ENCODE results near the gene LRG1. TPM values are rescaled to one million over a fixed set of nuclear protein-coding genes. Genes with fewer than 3 reads are reported as not detected.
"Not testable (repeated sequence)": the region's sequence is repeated elsewhere in the genome, so short reads cannot be mapped to it uniquely, and the experiment has no call there.

The LRG1 gene
- total RNA-seq, 1 experiment from 2014 or later, result 0.81 TPM

GRCh38 chr19:4529924-4530522 is 9.8 kb downstream of the LRG1 start:
- H3K27me3 Mint-ChIP-seq (ENCODE audit: low read depth), result peaks cover 38% of the 10 kb centered on the region
- ChIA-PET POLR2A (no interaction called here), CTCF (interaction anchor here (1.7 kb wide), 1 partner anchor 37 kb away, joined by 12 read pairs; no protein-coding TSS in a partner anchor)
- ATAC-seq (no peak), DNase-seq (ENCODE audit: low spot score) (no peak)
- no peaks in the 10 kb centered on the region for H3K4me1 Mint-ChIP-seq
- H3K27ac Mint-ChIP-seq, result no peak overlapping the region
- H3K36me3 Mint-ChIP-seq, result no peaks in the 10 kb centered on the region
- TF ChIP-seq ESRRA (CRISPR knock-in tag; IDR thresholded peaks at IDR 0.05; ENCODE audit: borderline replicate concordance), result no peak
- TF ChIP-seq, protein P1, sequence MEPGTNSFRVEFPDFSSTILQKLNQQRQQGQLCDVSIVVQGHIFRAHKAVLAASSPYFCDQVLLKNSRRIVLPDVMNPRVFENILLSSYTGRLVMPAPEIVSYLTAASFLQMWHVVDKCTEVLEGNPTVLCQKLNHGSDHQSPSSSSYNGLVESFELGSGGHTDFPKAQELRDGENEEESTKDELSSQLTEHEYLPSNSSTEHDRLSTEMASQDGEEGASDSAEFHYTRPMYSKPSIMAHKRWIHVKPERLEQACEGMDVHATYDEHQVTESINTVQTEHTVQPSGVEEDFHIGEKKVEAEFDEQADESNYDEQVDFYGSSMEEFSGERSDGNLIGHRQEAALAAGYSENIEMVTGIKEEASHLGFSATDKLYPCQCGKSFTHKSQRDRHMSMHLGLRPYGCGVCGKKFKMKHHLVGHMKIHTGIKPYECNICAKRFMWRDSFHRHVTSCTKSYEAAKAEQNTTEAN (CRISPR knock-in tag; IDR thresholded peaks at IDR 0.05), result no peak
- TF ChIP-seq IRF1 (CRISPR knock-in tag; IDR thresholded peaks at IDR 0.05), result no peak
- no peak for TF ChIP-seq NFYB (CRISPR knock-in tag; conservative IDR thresholded peaks at IDR 0.05; ENCODE audit: low read depth)
- TF ChIP-seq ZNF423 (CRISPR knock-in tag; IDR thresholded peaks at IDR 0.05), result no peak
- TF ChIP-seq AR (CRISPR knock-in tag; IDR thresholded peaks at IDR 0.05), result no peak
- TF ChIP-seq KAT7 (CRISPR knock-in tag; IDR thresholded peaks at IDR 0.05; ENCODE audit: borderline replicate concordance), result no peak
- TF ChIP-seq, protein P2, sequence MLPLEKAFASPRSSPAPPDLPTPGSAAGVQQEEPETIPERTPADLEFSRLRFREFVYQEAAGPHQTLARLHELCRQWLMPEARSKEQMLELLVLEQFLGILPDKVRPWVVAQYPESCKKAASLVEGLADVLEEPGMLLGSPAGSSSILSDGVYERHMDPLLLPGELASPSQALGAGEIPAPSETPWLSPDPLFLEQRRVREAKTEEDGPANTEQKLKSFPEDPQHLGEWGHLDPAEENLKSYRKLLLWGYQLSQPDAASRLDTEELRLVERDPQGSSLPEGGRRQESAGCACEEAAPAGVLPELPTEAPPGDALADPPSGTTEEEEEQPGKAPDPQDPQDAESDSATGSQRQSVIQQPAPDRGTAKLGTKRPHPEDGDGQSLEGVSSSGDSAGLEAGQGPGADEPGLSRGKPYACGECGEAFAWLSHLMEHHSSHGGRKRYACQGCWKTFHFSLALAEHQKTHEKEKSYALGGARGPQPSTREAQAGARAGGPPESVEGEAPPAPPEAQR (CRISPR knock-in tag; IDR thresholded peaks at IDR 0.05), result no peak
- H3K9me3 Mint-ChIP-seq, result no peaks in the 10 kb centered on the region
- no peak overlapping the region for H3K4me3 Mint-ChIP-seq

DNA sequence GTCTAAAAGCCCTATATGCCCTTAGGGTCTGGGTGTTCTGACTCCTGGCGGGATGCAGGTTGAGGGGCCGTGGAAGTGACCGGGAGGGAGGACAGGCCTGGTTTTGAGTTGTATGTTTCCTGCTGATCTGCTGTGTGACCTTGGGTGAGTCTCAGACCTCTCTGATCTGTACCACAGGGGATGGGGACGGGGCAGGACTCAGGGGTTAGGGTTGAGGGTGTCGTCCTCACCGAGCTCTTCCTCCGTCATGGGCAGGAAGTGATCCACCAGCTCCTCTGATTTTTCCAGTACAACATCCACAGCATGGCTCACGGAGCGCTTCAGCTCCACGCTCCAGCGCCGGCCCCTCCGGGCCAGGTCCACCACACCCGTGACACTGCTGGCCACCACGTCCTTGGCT is 11.0 kb downstream of the LRG1 start:
- Mint-ChIP-seq H3K36me3 (no peaks in the 10 kb centered on the region), H3K27ac (no peak overlapping the region), H3K27me3 (ENCODE audit: low read depth) (peaks cover 29% of the 10 kb centered on the region), H3K4me1 (no peaks in the 10 kb centered on the region), H3K4me3 (no peak overlapping the region), H3K9me3 (no peaks in the 10 kb centered on the region)
- DNase-seq (ENCODE audit: low spot score) (no peak), ATAC-seq (no peak)
- POLR2A ChIA-PET, result no interaction called here
- TF ChIP-seq, protein P2 (CRISPR knock-in tag; IDR thresholded peaks at IDR 0.05), result no peak
- TF ChIP-seq, protein P3, sequence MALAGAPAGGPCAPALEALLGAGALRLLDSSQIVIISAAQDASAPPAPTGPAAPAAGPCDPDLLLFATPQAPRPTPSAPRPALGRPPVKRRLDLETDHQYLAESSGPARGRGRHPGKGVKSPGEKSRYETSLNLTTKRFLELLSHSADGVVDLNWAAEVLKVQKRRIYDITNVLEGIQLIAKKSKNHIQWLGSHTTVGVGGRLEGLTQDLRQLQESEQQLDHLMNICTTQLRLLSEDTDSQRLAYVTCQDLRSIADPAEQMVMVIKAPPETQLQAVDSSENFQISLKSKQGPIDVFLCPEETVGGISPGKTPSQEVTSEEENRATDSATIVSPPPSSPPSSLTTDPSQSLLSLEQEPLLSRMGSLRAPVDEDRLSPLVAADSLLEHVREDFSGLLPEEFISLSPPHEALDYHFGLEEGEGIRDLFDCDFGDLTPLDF (CRISPR knock-in tag; IDR thresholded peaks at IDR 0.05), result no peak
- no peak for TF ChIP-seq RELA (CRISPR knock-in tag; IDR thresholded peaks at IDR 0.05; ENCODE audit: borderline replicate concordance)
- TF ChIP-seq ZNF121 (CRISPR knock-in tag; IDR thresholded peaks at IDR 0.05), result no peak
- no peak for TF ChIP-seq JAZF1 (CRISPR knock-in tag; IDR thresholded peaks at IDR 0.05)
- TF ChIP-seq, protein P4, sequence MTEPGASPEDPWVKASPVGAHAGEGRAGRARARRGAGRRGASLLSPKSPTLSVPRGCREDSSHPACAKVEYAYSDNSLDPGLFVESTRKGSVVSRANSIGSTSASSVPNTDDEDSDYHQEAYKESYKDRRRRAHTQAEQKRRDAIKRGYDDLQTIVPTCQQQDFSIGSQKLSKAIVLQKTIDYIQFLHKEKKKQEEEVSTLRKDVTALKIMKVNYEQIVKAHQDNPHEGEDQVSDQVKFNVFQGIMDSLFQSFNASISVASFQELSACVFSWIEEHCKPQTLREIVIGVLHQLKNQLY (CRISPR knock-in tag; IDR thresholded peaks at IDR 0.05), result no peak
- no peak for TF ChIP-seq ZNF416 (CRISPR knock-in tag; IDR thresholded peaks at IDR 0.05)
- CTCF ChIA-PET, result interaction anchor here (1.0 to 5.9 kb wide), 5 partner anchors 13 to 262 kb away, joined by 3 to 63 read pairs (median 3); partner anchors contain the start of gene PLIN4

DNA sequence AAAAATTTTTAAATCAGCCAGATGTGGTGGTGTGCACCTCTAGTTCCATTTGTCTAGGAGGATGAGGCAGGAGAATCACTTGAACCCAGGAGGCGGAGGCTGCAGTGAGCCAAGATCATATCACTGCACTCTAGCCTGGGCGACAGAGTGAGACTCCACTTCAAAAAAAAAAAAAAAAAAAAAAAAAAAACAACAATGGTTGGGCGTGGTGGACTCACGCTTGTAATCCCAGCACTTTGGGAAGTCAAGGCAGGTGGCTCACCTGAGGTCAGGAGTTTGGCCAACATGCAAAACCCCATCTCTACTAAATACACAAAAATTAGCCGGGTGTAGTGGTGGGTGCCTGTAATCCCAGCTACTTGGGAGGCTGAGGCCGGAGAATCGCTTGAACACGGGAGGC is 12.5 kb downstream of the LRG1 start:
- DNase-seq (ENCODE audit: low spot score); H3K27ac Mint-ChIP-seq; H3K4me1 Mint-ChIP-seq; H3K36me3 Mint-ChIP-seq; ATAC-seq; H3K4me3 Mint-ChIP-seq; H3K9me3 Mint-ChIP-seq; POLR2A ChIA-PET: not testable (repeated sequence)
- peaks cover 28% of the 10 kb centered on the region for H3K27me3 Mint-ChIP-seq (ENCODE audit: low read depth)
- CTCF ChIA-PET, result interaction anchor here (5.5 to 5.9 kb wide), 2 partner anchors 11 to 110 kb away, joined by 63 to 85 read pairs; partner anchors contain the start of gene PLIN4

All from WTC11 (cell line).